ENCODE measurements around the gene CTIF.

GRCh38 chr18:48531908-48532307 is 6.9 kb upstream of the CTIF start:
- TF ChIP-seq CTCF (IDR thresholded peaks at IDR 0.05) (no peak), POLR2A (IDR thresholded peaks at IDR 0.05) (no peak), EP300 (IDR thresholded peaks at IDR 0.05) (no peak)
